GM20431 (cell line): ENCODE data around the gene SPPL3.
"Not testable (repeated sequence)": the region's sequence is repeated elsewhere in the genome, so short reads cannot be mapped to it uniquely, and the experiment has no call there.

Source experiments
- in situ Hi-C: fragments of 300-500 bp; cut with MseI, MboI; formaldehyde crosslinking; loops from one replicate; pipeline ENCODE4 v1.15.0; 2020; ENCODE audit warnings: low sequenced_read_pairs; ENCODE audit not compliant: unreplicated experiment

The SPPL3 gene

DNA sequence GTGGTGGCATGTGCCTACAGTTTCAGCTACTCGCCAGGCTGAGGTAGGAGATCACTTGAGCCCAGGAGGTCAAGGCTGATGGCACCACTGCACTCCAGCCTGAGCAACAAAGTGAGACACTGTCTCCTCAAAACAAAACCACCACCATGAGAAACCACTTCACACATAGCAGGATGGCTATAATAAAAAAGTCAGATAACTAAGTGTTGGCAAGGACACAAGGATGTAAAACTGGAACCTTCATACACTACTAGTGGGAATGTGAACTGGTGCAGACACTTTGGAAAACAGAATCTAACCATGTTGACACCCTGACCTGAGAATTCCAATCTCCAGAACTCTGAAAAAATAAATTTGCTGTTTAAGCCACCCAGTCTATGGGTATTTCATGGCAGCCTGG lies 110.8 kb downstream of the SPPL3 start:
- in situ Hi-C loops: no loop called here

GRCh38 chr12:120792456-120792855 lies 111.7 kb downstream of the SPPL3 start:
- in situ Hi-C loops: not testable (repeated sequence)

- in situ Hi-C loops: no loop called here
Measured at GRCh38 chr12:120791669-120792176, 112.4 kb downstream of the SPPL3 start.

DNA sequence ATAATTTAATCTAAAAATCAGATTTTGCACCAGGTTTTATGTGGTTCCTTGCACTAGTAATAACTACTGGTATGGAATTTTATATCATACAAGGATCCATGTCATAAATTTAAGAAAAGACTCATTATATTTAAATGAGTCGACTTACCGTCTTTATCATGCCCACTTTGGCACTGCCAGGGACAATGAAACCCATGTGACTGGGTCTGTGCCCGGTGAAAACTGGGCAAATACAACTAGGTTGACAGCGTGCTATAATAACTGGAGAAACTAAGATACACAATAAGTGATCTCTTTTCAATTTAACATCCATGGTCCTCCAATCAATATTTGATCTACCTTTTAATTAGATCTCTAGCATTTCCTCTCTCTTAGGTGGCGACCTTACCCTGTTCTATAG lies 114.0 kb downstream of the SPPL3 start:
- in situ Hi-C loops: no loop called here

DNA sequence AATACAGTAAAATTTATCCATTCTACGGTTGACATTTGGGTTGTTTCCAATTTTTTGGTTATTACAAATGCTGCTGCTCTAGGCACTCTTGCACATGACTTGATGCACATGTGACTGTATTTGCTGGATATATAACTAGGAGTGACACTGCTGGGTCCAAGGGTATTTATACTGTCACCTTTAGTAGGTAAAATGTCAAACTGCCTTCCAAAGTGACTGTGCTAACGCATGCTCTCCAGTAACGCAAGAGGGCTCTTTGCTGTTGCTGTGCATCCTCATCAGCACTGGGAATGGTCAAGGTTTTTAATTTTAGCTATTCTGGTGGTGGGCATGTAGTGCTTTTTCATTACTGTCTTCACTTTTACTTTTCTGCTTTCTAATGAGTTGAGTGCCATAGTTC lies 116.3 kb downstream of the SPPL3 start:
- in situ Hi-C loops: no loop called here

- in situ Hi-C loops: no loop called here
Measured at GRCh38 chr12:120784804-120785203, 119.4 kb downstream of the SPPL3 start.

- in situ Hi-C loops: no loop called here
Measured at GRCh38 chr12:120783197-120783596, 121.0 kb downstream of the SPPL3 start.

GRCh38 chr12:120775862-120776552 lies 128.2 kb downstream of the SPPL3 start:
- in situ Hi-C loops: no loop called here

DNA sequence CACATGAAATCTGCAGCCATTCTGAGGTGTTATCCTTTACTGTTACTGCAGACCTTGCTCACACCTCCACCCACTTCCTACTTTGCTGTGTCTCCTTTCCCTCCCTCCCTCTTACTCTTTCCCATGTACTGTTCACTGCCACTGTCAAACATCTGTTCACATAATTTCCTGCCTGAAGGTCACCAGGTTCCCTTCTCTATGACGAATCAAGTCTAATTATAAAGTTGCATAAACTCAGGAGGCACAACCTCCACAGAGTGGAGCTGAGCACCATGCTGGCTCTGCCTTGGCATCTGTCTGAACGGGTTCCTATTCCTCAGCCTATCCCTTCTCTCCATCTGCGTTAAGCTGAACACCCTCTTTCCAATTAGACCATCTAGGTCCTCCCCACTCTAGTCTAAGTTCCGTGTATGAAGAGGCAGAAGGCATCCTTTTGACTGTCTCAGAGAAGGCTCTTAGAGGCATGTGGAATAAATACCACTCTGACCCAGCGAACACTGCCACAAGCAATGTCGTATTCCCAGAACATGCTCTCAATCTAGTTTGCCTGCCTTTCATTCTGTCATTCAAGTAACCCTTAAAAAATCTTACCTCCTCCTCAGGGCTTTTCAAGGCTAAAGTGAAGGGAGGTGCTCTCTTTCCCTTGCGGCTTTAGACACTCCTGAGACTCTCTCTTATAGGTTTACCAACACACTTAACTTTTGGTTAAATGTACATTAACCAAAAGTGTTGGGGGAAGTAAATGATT lies 129.8 kb downstream of the SPPL3 start:
- in situ Hi-C loops: no loop called here

DNA sequence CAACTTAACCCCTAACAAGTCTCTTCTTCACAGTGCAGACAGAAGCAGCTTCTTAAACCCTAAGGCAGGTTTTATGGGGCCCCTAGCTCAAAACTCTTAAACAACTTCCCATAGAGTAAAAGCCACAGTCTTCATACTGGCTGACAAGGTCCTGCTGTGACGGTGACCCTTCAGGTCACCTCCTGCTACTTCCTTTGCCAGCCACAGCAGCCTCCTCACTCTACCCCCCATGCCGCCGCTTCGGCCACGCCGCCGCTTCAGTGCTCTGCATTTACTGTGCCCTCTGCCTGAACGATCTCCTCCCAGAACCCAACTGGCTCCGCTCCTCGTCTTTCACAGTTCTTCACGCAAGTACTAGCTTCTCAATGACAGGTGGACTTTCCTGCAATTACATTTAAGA lies 133.1 kb downstream of the SPPL3 start:
- in situ Hi-C loops: no loop called here

DNA sequence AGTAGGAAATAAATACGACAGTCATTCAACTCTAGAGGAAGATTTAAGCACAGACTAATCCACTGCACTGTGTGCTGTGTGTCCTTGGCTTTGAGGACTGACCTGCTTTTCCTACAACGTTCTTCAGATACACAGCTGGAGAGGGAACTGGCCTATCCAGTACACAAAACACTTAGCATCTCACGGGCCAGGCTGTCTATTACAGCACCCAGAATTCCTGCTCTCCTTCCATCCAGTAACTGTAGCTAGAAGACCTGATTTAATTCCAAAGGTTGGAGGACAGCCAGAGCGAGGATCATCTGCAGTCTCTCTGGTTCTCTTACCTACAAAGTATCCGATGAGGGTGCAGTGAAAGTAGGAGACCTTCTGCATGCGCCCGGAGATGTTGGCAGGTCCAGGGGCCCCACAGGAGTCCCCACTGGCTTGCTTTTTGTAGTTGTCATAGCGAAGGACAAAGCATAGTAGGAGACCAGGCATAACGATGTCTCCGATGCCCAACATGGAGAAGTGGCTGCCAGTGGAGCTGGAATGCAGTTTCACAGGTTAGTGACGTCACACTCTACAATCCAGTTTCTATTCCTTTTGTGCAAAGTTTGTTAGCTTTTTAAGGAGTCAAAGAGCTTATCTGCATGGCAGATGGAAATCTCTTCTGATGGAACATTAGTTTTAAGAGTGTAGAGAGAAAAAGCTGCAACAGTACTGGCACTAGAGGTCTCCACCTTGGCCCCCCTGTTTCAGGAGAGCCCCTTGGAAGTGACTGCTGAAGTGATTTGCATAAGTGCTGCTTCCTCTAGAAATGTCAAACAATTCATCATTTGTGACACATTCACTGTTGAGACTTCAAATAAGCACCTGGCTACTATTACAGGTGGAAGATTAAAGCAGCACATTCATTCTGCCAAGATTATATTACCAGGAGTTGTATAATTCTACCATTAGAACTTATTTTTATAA lies 136.8 kb downstream of the SPPL3 start:
- in situ Hi-C loops: no loop called here

DNA sequence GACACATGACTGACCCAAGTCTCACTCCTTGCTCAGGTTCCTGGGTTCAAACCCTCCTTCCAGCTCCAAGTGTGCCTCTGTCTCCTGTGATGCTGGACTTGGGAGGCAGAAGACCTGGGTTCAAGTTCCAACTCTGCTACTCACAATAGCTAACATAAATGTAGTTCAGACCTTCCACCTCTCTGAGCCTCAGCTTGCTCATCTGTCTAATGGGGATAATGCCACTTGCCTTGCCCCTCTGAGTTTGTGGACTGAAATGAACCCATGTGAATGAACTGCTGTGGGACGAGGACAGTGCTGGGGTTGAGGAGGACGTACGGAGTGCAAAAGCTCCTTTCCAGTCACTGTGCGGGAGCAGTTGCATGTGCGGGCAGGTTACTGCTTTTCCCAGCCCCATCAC lies 137.6 kb downstream of the SPPL3 start:
- in situ Hi-C loops: no loop called here

DNA sequence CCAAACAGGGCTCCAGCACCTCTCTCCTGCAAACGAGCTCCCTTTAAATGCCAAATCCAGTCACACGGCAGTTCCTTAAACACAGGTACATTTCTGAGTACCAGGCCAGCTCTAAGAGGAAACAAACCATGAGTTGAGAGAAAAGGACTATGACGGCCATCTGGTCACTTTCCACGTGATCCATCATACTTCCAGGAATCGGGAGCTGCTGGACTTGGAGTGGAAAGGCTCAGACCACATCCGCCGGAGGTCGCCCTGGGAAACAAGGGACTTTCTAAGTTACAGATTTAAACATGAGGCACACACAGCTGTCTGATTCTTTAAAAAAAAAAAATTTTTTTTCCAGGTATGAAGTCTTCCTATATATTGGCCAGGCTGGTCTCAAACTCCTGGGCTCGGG lies 139.3 kb downstream of the SPPL3 start:
- in situ Hi-C loops: no loop called here

GRCh38 chr12:120763250-120763649 lies 140.9 kb downstream of the SPPL3 start:
- in situ Hi-C loops: no loop called here

- in situ Hi-C loops: no loop called here
Measured at GRCh38 chr12:120762086-120762485, 142.1 kb downstream of the SPPL3 start.

DNA sequence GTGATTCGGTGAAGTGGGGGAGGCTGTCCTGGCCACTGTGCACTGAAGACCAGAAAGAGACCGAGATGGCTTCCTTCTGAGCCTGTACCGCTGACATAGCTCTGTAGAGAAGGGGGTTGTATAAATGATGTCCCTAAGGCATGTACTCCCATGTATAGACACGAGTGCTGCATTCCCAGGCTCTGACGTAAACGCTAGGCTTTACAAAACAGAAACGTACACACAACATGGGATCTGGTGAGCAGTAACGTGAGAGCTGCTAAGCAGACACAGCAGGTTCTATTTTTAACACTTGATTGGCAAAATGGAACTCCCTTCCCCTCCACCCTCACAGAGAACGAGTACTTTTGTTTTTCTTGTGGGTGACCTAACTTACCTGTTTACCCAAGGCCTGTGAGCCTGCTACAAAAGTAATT lies 142.6 kb downstream of the SPPL3 start:
- in situ Hi-C loops: no loop called here

DNA sequence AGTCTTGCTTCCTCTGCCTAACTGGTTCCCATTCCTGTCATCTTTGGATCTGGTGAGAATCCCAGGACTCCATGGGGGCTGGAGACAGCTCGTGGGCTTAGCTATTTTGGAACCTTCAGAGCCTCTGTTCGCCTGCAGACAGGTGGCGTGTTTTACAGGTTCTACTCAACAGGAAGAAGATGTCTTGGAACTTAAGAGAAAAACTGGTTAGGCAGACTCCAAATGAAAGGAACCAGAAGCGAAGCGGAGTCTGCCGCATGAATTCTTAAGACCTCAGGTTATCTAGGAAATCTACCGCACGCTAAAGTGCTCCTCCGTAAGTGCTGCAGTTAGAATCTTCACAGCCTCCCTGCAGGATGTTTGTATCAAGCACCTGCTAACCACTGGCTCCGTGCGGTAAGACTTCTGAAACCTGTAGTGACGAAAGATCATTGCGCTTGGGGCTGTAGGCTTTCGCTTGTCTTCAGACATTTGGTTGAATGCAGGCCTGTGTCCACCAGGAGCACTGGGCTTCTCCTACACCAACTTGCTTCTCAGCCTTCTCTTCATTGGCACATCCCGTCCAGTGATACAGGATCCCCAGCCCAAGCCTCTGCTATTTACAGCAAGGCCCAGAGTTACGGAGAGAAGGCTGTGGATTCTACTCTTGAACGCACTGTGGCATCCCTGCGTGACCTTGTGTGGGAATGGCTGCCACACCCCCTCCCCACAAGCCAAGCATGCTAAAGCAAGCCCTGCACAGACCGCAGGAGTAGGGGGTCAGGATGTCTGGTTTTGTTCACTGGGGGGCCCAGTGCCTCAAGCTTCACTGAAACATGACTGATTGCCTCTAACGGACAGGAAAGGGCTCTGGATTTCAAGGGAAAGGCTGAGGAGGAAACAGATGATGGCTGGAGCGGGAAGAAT lies 143.6 kb downstream of the SPPL3 start:
- in situ Hi-C loops: no loop called here

- in situ Hi-C loops: no loop called here
Measured at GRCh38 chr12:120759591-120760348, 144.4 kb downstream of the SPPL3 start.
